ENCODE data around the gene HLA-DPA1.

HLA-DPA1 gene

GRCh38 chr6:33092385-33092784 lies 18.9 kb upstream of the HLA-DPA1 start:
- TF ChIP-seq, protein P1, sequence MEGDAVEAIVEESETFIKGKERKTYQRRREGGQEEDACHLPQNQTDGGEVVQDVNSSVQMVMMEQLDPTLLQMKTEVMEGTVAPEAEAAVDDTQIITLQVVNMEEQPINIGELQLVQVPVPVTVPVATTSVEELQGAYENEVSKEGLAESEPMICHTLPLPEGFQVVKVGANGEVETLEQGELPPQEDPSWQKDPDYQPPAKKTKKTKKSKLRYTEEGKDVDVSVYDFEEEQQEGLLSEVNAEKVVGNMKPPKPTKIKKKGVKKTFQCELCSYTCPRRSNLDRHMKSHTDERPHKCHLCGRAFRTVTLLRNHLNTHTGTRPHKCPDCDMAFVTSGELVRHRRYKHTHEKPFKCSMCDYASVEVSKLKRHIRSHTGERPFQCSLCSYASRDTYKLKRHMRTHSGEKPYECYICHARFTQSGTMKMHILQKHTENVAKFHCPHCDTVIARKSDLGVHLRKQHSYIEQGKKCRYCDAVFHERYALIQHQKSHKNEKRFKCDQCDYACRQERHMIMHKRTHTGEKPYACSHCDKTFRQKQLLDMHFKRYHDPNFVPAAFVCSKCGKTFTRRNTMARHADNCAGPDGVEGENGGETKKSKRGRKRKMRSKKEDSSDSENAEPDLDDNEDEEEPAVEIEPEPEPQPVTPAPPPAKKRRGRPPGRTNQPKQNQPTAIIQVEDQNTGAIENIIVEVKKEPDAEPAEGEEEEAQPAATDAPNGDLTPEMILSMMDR (IDR thresholded peaks at IDR 0.05; ENCODE audit: low read depth, low read length, missing control alignments) = no peak
- DNase-seq (ENCODE audit: low read depth) = no peak
- H3K4me3 ChIP-seq (ENCODE audit: low read depth, low read length) = no peak overlapping the region

DNA sequence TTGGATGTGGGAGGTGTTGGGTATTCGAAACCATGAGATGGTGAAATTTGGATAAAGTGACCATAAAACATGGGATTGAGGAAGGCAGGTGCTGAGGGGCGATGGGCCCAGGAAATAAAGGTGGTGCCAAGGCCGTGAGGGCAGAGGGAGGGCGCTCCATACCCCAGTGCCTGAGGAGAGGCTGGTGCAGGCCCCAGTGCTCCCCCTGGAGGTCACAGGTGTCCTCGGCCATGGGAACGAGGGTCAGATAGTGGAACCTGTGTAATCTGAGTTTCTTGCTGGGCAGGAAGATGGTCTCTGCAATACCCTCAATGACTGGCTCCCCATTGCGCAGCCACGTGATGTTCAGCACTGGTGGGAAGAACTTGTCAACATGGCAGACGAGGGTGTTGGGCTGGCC lies 18.5 kb upstream of the HLA-DPA1 start:
- no peak overlapping the region for H3K4me3 ChIP-seq (ENCODE audit: low read depth, low read length)
- DNase-seq (ENCODE audit: low read depth) = no peak
- TF ChIP-seq, protein P1 (IDR thresholded peaks at IDR 0.05; ENCODE audit: low read depth, low read length, missing control alignments) = peak; percentile 91

GRCh38 chr6:33088931-33089620 lies 15.6 kb upstream of the HLA-DPA1 start:
- no peak for DNase-seq (ENCODE audit: low read depth)

DNA sequence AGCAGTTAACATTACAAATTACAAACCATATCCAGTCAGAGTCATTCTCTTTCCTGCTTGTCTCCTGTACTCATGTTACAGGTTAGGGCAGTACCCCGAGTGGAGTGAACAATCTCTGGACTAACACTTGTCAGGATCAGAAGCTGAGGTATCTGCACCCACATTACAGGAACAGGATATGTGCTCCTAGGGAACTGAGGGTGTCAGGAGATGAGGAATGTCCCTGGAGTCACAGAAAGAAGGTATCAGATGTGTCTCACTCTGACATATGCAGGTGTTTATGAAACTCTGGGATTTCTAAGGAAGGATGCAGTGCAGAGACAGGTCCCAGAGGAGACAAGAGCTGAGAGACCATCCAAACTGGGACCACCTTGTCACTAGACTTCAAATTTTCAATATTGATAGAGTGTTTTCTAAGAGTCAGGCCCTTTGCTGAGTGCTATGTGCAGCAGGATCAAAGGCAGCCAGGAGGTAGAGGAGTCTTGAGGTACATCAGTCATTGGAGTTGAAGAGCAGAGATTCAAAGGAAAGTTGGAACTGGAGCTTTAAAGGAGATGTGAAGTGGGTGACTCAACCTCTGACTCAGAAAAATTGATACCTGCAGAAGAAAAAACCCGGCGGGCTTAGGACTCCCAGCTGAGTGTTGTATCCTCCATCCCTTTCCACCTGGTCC lies 14.9 kb upstream of the HLA-DPA1 start:
- H3K4me3 ChIP-seq (ENCODE audit: low read depth, low read length) = no peak overlapping the region
- TF ChIP-seq, protein P1 (IDR thresholded peaks at IDR 0.05; ENCODE audit: low read depth, low read length, missing control alignments) = no peak
- DNase-seq (ENCODE audit: low read depth) = no peak

More at GRCh38 chr6:33088931-33089620, 15.6 kb upstream of the HLA-DPA1 start:
- TF ChIP-seq, protein P1 (IDR thresholded peaks at IDR 0.05; ENCODE audit: low read depth, low read length, missing control alignments) = no peak
- no peak overlapping the region for H3K4me3 ChIP-seq (ENCODE audit: low read depth, low read length)

- TF ChIP-seq, protein P1 (IDR thresholded peaks at IDR 0.05; ENCODE audit: low read depth, low read length, missing control alignments) = no peak
- no peak overlapping the region for H3K4me3 ChIP-seq (ENCODE audit: low read depth, low read length)
- no peak for DNase-seq (ENCODE audit: low read depth)
These were observed 12.2 kb upstream of the HLA-DPA1 start for GRCh38 chr6:33085627-33086026.

GRCh38 chr6:33082702-33083101 lies 9.3 kb upstream of the HLA-DPA1 start:
- H3K4me3 ChIP-seq (ENCODE audit: low read depth, low read length) = no peak overlapping the region
- TF ChIP-seq, protein P1 (IDR thresholded peaks at IDR 0.05; ENCODE audit: low read depth, low read length, missing control alignments) = peak; percentile 69
- DNase-seq (ENCODE audit: low read depth) = no peak
